Measurements from ENCODE around the gene TMPRSS11F.

The TMPRSS11F gene

DNA sequence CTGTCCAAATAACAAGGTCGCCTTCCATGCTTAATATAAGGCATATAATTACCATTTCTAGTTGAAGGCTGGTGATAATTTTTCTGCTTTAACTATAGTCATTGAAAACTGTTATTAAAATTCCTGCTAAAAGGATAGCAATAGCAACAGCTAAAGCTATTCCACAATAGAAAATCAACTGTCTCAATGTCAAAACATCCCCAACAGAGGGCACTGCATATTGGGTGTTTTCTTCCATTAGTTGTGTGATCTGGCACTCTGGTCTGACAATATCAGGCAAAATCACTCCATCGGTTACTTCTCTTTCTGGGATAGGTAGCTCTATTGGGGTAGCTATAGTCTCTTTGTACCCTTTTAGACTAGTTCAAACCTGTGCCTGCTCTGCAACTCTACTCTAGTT lies 53.5 kb downstream of the TMPRSS11F start:
- no peak for DNase-seq

DNA sequence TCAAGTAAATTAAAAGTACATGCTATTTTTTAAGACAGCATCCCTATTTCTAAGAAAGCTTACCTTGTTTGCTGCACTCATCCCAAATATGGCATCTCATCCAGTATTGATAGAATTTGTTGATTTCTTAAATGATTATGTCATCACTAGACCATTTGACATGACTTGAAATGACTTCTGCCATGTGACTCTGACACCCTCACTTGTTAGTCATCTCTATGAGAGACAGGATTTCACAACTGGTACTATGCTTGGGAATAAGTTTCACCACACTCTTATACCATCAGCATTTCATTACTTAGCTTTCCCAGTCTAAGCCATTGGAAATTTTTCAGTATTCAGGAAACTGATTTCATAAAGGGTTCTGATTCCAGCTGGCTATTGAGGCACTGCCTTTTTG lies 55.3 kb downstream of the TMPRSS11F start:
- peak; percentile 18 to 68 (median 58) for DNase-seq

- DNase-seq = no peak
These were observed 59.4 kb downstream of the TMPRSS11F start for GRCh38 chr4:68070302-68070701.

GRCh38 chr4:68062501-68062900 lies 67.2 kb downstream of the TMPRSS11F start:
- DNase-seq = no peak

GRCh38 chr4:68038272-68038671 lies 91.4 kb downstream of the TMPRSS11F start:
- no peak for DNase-seq

GRCh38 chr4:68021185-68021584 lies 108.5 kb downstream of the TMPRSS11F start:
- no peak for DNase-seq

- no peak for DNase-seq
These were observed 118.0 kb downstream of the TMPRSS11F start for GRCh38 chr4:68011684-68012083.

Measured in suppressor macrophage treated with lipopolysaccharide for 1 hour (primary cell).